D721Med (cell line): ENCODE measurements around the gene SH2D3C.

Experiments used
- DNase-seq: peaks from one replicate; pipeline ENCODE4 v3.0.0; 2011; ENCODE audit warnings: low spot score; ENCODE audit not compliant: insufficient read length
- FAIRE-seq: peaks from 2 replicates; lab custom pipeline; 2011; peaks lifted over from hg19 to GRCh38; lab: Jason Lieb, UNC
- TF ChIP-seq, protein P1 (sequence below): IDR thresholded peaks from 2 replicates; pipeline ENCODE4 v1.5.1; 2012; ENCODE audit warnings: mild to moderate bottlenecking, control low read depth; ENCODE audit not compliant: insufficient read depth; ENCODE audit errors: missing control alignments

Gene SH2D3C

DNA sequence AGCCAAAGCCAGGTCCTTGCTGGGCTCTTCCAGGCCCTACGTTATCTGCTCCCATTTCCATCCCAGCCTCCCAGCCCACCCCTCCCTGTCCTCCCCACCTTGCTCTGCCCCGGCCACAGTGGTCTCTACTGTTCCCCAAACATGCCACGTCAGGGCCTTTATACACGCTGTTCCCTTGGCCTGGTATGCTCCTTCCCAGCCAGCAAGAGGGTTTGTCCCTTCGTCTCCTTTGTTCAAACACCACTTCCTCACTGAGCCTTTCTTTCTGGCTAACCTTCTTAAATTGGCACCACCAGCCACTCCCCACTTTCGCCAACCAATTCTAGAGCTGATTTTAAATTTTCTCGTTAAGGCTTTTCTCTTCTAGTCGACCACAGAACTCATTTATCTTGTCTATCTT, 9.8 kb downstream of the SH2D3C start:
- TF ChIP-seq, protein P1, sequence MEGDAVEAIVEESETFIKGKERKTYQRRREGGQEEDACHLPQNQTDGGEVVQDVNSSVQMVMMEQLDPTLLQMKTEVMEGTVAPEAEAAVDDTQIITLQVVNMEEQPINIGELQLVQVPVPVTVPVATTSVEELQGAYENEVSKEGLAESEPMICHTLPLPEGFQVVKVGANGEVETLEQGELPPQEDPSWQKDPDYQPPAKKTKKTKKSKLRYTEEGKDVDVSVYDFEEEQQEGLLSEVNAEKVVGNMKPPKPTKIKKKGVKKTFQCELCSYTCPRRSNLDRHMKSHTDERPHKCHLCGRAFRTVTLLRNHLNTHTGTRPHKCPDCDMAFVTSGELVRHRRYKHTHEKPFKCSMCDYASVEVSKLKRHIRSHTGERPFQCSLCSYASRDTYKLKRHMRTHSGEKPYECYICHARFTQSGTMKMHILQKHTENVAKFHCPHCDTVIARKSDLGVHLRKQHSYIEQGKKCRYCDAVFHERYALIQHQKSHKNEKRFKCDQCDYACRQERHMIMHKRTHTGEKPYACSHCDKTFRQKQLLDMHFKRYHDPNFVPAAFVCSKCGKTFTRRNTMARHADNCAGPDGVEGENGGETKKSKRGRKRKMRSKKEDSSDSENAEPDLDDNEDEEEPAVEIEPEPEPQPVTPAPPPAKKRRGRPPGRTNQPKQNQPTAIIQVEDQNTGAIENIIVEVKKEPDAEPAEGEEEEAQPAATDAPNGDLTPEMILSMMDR = no peak

DNA sequence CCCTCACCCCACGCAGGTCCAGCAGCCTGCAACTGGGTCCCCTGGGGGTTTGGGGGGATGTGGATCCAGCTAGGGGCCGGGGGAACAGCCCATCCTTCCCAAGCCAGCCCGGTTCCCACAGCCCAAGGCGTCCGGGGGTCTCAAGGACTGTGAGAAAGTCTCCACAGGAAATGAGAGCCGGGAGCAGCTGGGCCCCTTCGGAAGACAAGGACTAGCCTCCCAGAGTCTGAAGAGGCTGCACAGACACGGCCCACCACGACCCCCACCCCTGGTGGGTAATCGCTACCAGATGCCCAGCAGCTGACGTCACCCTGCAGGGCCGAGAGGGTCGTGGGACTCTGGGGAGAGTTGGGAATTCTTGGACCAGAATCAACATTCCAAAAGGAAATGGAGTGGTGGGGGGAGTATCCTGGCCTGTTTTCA, 10.5 kb downstream of the SH2D3C start:
- no peak for FAIRE-seq
- no peak for DNase-seq
- TF ChIP-seq, protein P1 = no peak

More for the DNA sequence above, 9.8 kb downstream of the SH2D3C start:
- DNase-seq (no peak), FAIRE-seq (no peak)

- TF ChIP-seq, protein P1 = no peak
- no peak for FAIRE-seq
Observed at GRCh38 chr9:127767410-127767809, 11.1 kb downstream of the SH2D3C start.

DNA sequence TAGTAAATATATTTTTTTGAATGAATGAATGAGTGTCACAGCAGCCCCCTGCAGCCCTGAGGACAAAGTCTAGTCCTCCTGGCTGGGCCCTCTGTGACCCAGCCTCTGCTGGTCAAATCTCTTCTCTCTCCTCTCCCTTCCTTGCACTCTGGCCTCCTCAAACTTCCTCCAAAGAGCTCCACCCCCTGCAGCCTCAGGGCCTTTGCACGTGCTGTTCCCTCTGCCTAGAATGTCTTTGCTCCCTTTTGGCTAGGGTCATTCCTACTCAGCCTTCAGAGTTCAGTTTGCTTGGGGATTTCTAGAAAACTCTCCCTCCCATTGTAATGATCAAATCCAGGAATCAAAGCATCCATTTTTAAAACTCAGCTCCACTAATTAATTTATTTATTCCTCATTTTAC, 13.0 kb downstream of the SH2D3C start:
- no peak for DNase-seq
- TF ChIP-seq, protein P1 = no peak
- no peak for FAIRE-seq

More at GRCh38 chr9:127767410-127767809, 11.1 kb downstream of the SH2D3C start:
- DNase-seq = no peak

- FAIRE-seq = no peak
- DNase-seq = no peak
- TF ChIP-seq, protein P1 = peak; percentile 22
Observed at GRCh38 chr9:127763918-127764384, 14.5 kb downstream of the SH2D3C start.

DNA sequence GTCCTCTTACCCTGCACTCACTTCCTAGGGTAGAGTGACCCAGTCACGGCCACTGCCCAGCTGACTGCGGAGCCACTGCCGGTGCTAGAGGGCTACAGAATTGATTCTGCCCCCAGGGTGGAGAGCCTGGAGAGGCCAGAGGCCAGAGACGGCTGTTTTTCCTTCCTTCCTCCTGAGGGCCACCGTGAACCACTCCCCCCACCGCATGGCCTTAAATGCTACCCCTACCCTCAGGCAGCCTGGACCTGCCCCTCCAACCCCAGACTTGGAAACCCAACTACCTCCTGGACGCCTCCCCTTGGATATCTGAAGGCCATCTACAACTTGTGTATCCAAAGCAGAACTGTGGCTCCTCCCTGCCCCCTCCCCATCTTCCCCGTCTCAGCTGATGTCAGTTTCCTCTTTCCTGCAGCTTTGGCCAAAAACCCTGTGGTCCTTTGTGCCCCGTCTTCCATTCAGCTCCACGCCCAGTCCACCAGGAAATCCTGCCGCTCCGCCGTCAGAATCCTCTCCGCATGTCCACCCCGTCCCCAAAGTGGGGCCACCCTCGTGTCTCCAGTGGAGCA, 16.3 kb downstream of the SH2D3C start:
- TF ChIP-seq, protein P1 = no peak
- FAIRE-seq (no peak), DNase-seq (no peak)

DNA sequence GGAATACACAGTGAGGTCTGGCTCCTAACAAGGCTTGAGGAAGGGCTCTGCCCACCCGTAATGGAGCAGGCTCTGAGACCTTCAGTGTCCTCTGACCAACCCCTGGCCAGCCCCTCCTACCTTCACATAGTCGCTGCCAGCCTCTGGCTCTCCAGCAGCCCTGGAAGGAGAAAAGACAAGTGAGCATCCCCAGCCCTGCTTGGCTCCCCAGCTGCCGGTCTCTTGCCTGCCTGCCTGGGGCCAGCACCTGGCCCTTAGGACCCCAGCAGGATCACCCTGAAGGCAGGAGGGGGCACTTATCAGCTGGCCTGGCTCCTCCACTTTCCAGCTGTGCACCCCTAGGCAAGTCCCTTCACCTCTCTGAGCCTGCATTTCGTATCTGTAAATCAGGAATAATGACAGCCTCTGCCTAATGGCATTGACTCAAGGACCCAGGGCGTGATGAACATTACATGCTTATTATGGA, 16.9 kb downstream of the SH2D3C start:
- TF ChIP-seq, protein P1 = no peak
- no peak for DNase-seq
- FAIRE-seq = no peak
